ENCODE measurements around the gene IL36RN. TPM values are rescaled to one million over a fixed set of nuclear protein-coding genes. Genes with fewer than 3 reads are reported as not detected.

Gene IL36RN
- total RNA-seq, 4 donors from 2014 or later: not detected

DNA sequence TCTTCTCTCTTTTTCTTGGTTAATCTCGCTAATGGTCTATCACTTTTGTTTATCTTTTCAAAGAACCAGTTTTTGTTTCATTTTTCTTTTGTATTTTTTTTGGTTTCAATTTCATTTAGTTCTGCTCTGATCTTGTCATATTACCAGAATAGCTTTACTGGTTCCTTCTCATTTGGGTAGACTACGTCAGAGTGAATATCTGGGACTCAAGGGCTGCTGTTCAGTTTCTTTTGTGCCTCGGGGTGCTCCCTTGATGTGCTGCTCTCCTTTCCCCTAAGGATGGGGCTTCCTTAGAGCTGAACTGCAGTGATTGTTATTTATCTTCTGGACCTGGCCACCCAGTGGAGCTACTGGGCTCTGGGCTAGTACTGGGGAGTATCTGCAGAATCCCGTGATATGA, 39.0 kb downstream of the IL36RN start:
- TF ChIP-seq POLR2A (IDR thresholded peaks at IDR 0.05): no peak
- TF ChIP-seq, protein P1, sequence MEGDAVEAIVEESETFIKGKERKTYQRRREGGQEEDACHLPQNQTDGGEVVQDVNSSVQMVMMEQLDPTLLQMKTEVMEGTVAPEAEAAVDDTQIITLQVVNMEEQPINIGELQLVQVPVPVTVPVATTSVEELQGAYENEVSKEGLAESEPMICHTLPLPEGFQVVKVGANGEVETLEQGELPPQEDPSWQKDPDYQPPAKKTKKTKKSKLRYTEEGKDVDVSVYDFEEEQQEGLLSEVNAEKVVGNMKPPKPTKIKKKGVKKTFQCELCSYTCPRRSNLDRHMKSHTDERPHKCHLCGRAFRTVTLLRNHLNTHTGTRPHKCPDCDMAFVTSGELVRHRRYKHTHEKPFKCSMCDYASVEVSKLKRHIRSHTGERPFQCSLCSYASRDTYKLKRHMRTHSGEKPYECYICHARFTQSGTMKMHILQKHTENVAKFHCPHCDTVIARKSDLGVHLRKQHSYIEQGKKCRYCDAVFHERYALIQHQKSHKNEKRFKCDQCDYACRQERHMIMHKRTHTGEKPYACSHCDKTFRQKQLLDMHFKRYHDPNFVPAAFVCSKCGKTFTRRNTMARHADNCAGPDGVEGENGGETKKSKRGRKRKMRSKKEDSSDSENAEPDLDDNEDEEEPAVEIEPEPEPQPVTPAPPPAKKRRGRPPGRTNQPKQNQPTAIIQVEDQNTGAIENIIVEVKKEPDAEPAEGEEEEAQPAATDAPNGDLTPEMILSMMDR (IDR thresholded peaks at IDR 0.05): no peak
- no peaks in the 10 kb centered on the region for H3K36me3 ChIP-seq
- no peaks in the 10 kb centered on the region for H3K4me1 ChIP-seq
- no peak overlapping the region for H3K4me3 ChIP-seq
- no peaks in the 10 kb centered on the region for H3K27me3 ChIP-seq
- no peaks in the 10 kb centered on the region for H3K9me3 ChIP-seq
- H3K27ac ChIP-seq: no peak overlapping the region
- no peak for DNase-seq

DNA sequence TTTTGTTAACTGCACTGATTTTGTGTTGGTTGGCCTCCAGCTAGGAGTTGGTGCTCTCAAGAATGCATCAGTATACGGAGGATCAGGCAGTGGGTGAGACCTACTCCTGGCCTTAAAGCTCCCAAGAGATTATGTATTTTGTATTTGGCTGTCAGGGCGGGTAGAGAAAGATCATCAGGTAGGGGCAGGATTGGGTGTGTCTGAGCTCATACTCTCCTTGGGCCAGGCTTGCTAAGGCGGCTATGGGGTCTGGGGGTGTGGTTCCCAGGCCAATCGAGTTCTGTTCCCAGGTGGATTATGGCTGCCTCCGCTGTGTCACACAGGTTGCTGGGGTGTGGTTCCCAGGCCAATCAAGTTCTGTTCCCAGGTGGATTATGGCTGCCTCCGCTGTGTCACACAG, 39.5 kb downstream of the IL36RN start:
- H3K9me3 ChIP-seq: no peaks in the 10 kb centered on the region
- no peaks in the 10 kb centered on the region for H3K36me3 ChIP-seq
- H3K4me3 ChIP-seq: no peak overlapping the region
- no peaks in the 10 kb centered on the region for H3K4me1 ChIP-seq
- TF ChIP-seq POLR2A (IDR thresholded peaks at IDR 0.05): no peak
- TF ChIP-seq, protein P1 (IDR thresholded peaks at IDR 0.05): no peak
- no peaks in the 10 kb centered on the region for H3K27me3 ChIP-seq
- H3K27ac ChIP-seq: no peak overlapping the region
- no peak for DNase-seq

DNA sequence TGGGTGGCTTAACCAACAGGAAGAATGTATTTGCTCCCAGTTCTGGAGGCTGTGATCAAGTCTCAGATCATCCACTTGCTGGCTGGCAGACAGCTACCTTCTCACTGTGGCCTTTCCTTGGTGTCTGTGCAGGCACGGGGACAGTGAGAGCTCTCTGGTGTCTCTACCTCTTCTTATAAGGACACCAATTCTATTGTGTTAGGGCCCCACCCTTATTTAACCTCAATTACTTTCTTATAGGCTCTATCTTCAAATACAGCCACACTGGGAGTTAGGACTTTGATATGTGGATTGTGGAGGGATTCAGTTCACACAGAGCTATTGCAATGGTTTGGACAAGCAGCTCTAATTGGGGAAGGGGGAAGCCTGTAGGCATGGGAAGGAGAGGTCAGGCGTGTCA, 43.1 kb downstream of the IL36RN start:
- H3K4me1 ChIP-seq: no peaks in the 10 kb centered on the region
- H3K9me3 ChIP-seq: no peaks in the 10 kb centered on the region
- H3K27me3 ChIP-seq: no peaks in the 10 kb centered on the region
- no peak overlapping the region for H3K27ac ChIP-seq
- H3K36me3 ChIP-seq: no peaks in the 10 kb centered on the region
- no peak for TF ChIP-seq POLR2A (IDR thresholded peaks at IDR 0.05)
- no peak for DNase-seq
- H3K4me3 ChIP-seq: no peak overlapping the region

DNA sequence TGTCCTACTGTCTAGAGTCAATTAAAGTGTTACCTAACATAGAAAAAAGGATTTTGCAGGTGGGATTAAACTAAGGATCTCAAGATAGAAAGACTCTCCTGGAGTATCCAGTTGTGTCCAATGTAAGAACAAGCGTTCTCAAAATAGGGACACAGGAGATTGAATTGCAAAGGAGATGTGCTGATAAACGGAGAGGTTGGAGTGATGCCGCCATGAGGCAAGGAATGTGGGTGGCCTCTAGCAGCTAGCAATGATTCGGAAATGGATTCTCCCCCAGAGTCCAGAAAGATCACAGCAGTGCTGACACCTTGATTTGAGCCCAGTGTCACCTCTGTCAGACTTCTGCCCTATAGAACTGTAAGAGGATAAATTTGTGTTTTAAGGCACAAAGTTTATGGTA, 44.3 kb downstream of the IL36RN start:
- TF ChIP-seq, protein P1 (IDR thresholded peaks at IDR 0.05): no peak
- no peak for TF ChIP-seq POLR2A (IDR thresholded peaks at IDR 0.05)
- DNase-seq: no peak
- no peaks in the 10 kb centered on the region for H3K27me3 ChIP-seq
- H3K27ac ChIP-seq: no peak overlapping the region
- no peaks in the 10 kb centered on the region for H3K9me3 ChIP-seq
- H3K36me3 ChIP-seq: no peaks in the 10 kb centered on the region
- H3K4me1 ChIP-seq: no peaks in the 10 kb centered on the region
- H3K4me3 ChIP-seq: no peak overlapping the region

DNA sequence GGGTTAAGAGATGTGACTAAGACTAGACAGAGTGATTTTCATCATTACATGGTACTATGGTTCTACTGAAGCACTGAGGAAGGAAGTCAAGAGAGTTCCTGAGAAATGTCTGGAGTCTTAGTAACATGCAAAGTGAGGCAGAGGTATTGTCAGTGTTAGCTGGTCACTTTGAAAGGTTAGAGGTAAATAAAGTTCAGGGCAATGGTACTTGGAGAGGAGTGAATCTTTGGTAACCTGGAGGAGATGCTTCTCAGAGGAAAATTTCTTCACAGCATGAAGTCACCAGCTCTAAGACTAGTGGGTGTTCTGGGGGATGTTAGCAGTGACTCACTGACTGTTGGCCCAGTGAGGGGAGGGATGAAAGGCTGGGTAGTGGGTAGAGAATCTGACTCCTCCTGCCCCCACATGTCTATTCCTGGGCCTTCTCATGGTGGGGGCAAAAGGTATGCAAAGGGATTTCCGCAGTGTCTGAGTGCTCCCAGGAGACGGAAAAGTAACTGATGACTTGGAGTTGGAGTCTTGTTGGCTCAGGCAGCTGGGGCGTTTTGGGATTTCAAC, 45.1 kb downstream of the IL36RN start:
- Histone ChIP-seq H3K36me3 (no peaks in the 10 kb centered on the region), H3K4me3 (no peak overlapping the region), H3K9me3 (no peaks in the 10 kb centered on the region), H3K27ac (no peak overlapping the region), H3K4me1 (no peaks in the 10 kb centered on the region), H3K27me3 (no peaks in the 10 kb centered on the region)
- DNase-seq: no peak
- no peak for TF ChIP-seq POLR2A (IDR thresholded peaks at IDR 0.05)
- TF ChIP-seq, protein P1 (IDR thresholded peaks at IDR 0.05): no peak

DNA sequence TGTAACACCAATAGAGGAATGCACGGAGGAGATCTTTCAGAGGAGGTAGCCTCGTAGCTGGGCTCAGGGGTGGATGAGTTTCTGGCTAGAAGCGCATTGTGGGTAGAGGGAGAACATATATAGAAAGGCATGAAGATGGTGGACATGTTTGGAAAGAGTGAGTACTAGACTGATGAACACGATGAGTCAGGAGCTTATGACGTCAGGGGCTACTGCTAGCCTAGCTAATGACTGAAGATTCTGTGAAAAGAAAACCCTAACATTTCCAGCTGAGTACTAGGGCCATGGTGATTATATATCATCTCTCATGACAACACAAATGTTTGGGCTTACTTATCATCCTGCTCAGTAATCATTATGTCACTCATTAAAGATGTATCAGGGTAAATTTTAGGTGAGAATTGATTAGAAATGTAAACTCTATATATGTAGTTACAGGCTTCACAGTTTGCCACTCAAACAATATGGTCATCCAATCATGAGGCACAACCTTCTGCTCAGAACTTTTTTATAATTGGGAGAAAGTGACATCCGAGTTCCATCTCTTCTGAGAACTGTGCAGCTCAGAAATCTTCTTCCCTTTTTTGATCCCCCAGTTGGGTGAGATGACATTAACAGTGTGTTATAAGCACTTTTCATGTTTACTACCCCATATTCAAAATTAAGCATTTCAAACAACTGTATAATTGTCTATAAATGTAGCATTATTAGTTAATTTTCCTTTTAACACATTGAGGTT, 46.2 kb downstream of the IL36RN start:
- Histone ChIP-seq H3K9me3 (no peaks in the 10 kb centered on the region), H3K27ac (no peak overlapping the region), H3K36me3 (no peaks in the 10 kb centered on the region), H3K27me3 (no peaks in the 10 kb centered on the region), H3K4me1 (no peaks in the 10 kb centered on the region), H3K4me3 (no peak overlapping the region)
- TF ChIP-seq, protein P1 (IDR thresholded peaks at IDR 0.05): no peak
- TF ChIP-seq POLR2A (IDR thresholded peaks at IDR 0.05): no peak
- no peak for DNase-seq
